SK-N-SH (cell line): ENCODE data around the gene OLFML2A. TPM values are rescaled to one million over a fixed set of nuclear protein-coding genes. Genes with fewer than 3 reads are reported as not detected.

Experiments used
- CTCF ChIA-PET: fragments of 300-600, 350-600 bp; formaldehyde crosslinking; extraction: SDS; loops from one replicate; lab custom pipeline; 2021; lab: Yijun Ruan, JAX
- POLR2A ChIA-PET: fragments of 350-600 bp; sonication (Branson Sonifier 250); formaldehyde crosslinking; extraction: SDS; loops from one replicate; lab custom pipeline; 2020; ENCODE audit warnings: antibody characterized with exemption, inconsistent platforms; lab: Yijun Ruan, JAX
- DNase-seq: peaks from one replicate; pipeline ENCODE4 v3.0.0; 2012
- H2AFZ ChIP-seq: fragments of 200-600 bp; sonication (generic); 2 replicates; pipeline ENCODE4 v1.8.1; 2016; ENCODE audit warnings: antibody characterized with exemption, mild to moderate bottlenecking, low read depth
- H3F3A ChIP-seq: fragments of 200-600 bp; sonication (generic); replicated peaks from 2 replicates; pipeline ENCODE3; 2016; ENCODE audit warnings: antibody characterized with exemption, mild to moderate bottlenecking; ENCODE audit not compliant: insufficient read depth
- H3K27ac ChIP-seq, 2 experiments: fragments of 200-500 bp in 1 of 2; fragments of 200-600 bp in 1 of 2; sonication (Bioruptor generic) in 1 of 2; sonication (generic), shearing (Covaris generic) in 1 of 2; 2 replicates each; pipeline versions ENCODE4 v1.5.1 to v1.6.1; 2014 to 2016; ENCODE audit warnings: low read depth in 2 of 2, inconsistent platforms in 1 of 2, low read length in 1 of 2, mild to moderate bottlenecking in 1 of 2, mixed read lengths in 1 of 2
- H3K27me3 ChIP-seq: fragments of 200-600 bp; sonication (generic), shearing (Covaris generic); 2 replicates; pipeline ENCODE4 v1.6.1; 2016; ENCODE audit warnings: mixed run types; ENCODE audit not compliant: insufficient read depth
- H3K36me3 ChIP-seq, 2 experiments: fragments of 200-500 bp in 1 of 2; fragments of 200-600 bp in 1 of 2; sonication (Bioruptor generic) in 1 of 2; sonication (generic) in 1 of 2; replicated peaks in 1 of 2; 2 replicates each; pipeline versions ENCODE3 to v1.5.1; 2014 to 2016; ENCODE audit warnings: low read length in 1 of 2, mild to moderate bottlenecking in 1 of 2; ENCODE audit not compliant: insufficient read depth in 2 of 2, control insufficient read depth in 1 of 2
- H3K4me1 ChIP-seq, 2 experiments: fragments of 200-500 bp in 1 of 2; fragments of 200-600 bp in 1 of 2; sonication (Bioruptor generic) in 1 of 2; sonication (generic), shearing (Covaris generic) in 1 of 2; 2 replicates each; pipeline versions ENCODE4 v1.5.1 to v1.6.1; 2014 to 2016; ENCODE audit warnings: low read depth in 1 of 2, low read length in 1 of 2, mixed run types in 1 of 2; ENCODE audit not compliant: insufficient read depth in 2 of 2, control insufficient read depth in 1 of 2
- H3K4me2 ChIP-seq: fragments of 200-600 bp; sonication (generic), shearing (Covaris generic); 2 replicates; pipeline ENCODE4 v1.6.1; 2017; ENCODE audit warnings: mixed run types
- H3K4me3 ChIP-seq, 2 experiments: fragments of 200-500 bp in 1 of 2; fragments of 200-600 bp in 1 of 2; sonication (Bioruptor generic) in 1 of 2; sonication (generic), shearing (Covaris generic) in 1 of 2; 2 replicates each; pipeline versions ENCODE4 v1.5.1 to v1.8.1; 2014 to 2016; ENCODE audit warnings: low read depth in 2 of 2, inconsistent platforms in 1 of 2, low read length in 1 of 2, mild to moderate bottlenecking in 1 of 2, mixed read lengths in 1 of 2, moderate library complexity in 1 of 2
- H3K79me2 ChIP-seq: fragments of 200-600 bp; sonication (generic); 2 replicates; pipeline ENCODE4 v1.8.1; 2017; ENCODE audit warnings: mild to moderate bottlenecking; ENCODE audit not compliant: insufficient read depth
- H3K9ac ChIP-seq: fragments of 200-600 bp; sonication (generic); 2 replicates; pipeline ENCODE4 v1.6.1; 2017; ENCODE audit warnings: mixed run types
- H3K9me2 ChIP-seq: fragments of 200-600 bp; sonication (generic); 2 replicates; pipeline ENCODE4 v1.6.1; 2017; ENCODE audit warnings: mixed run types
- H3K9me3 ChIP-seq: fragments of 200-600 bp; sonication (generic); 2 replicates; pipeline ENCODE4 v1.6.1; 2017; ENCODE audit warnings: mixed run types, mild to moderate bottlenecking, moderate library complexity
- H4K20me1 ChIP-seq: fragments of 200-600 bp; sonication (generic); 2 replicates; pipeline ENCODE4 v1.6.1; 2017; ENCODE audit warnings: mild to moderate bottlenecking, mixed run types; ENCODE audit not compliant: insufficient read depth
- CHD2 ChIP-seq: fragments of 150-350 bp; IDR thresholded peaks from 2 replicates; pipeline ENCODE4 v1.6.1; 2018; ENCODE audit warnings: low read length; ENCODE audit not compliant: partially characterized antibody
- CTCF ChIP-seq: fragments of 200-600 bp; sonication (generic); IDR thresholded peaks from 2 replicates; pipeline ENCODE4 v1.6.1; 2017; ENCODE audit warnings: antibody characterized with exemption, mild to moderate bottlenecking, moderate library complexity
- ELF1 ChIP-seq: IDR thresholded peaks from 2 replicates; pipeline ENCODE4 v1.4.0; 2012
- FOSL2 ChIP-seq: IDR thresholded peaks from 2 replicates; pipeline ENCODE4 v1.4.0; 2012; ENCODE audit warnings: low read depth, mild to moderate bottlenecking, moderate library complexity, borderline replicate concordance
- FOXJ3 ChIP-seq: sonication (generic); formaldehyde crosslinking; IDR thresholded peaks from 2 replicates; pipeline ENCODE4 v1.5.1; 2020; ENCODE audit warnings: mild to moderate bottlenecking, missing genetic modification reagents
- JUND ChIP-seq: IDR thresholded peaks from 2 replicates; pipeline ENCODE4 v1.4.0; 2012
- MXI1 ChIP-seq: IDR thresholded peaks from 2 replicates; pipeline ENCODE4 v1.6.1; 2012; ENCODE audit warnings: mild to moderate bottlenecking, low read depth, low read length, improper control_type of control experiment
- NRF1 ChIP-seq: IDR thresholded peaks from 2 replicates; pipeline ENCODE4 v1.6.1; 2012; ENCODE audit warnings: low read depth, mild to moderate bottlenecking, low read length
- PBX3 ChIP-seq: IDR thresholded peaks from 2 replicates; pipeline ENCODE4; 2012
- POLR2AphosphoS5 ChIP-seq: IDR thresholded peaks from 2 replicates; pipeline ENCODE4 v1.6.1; 2012; ENCODE audit warnings: low read depth, low read length
- RAD21 ChIP-seq: IDR thresholded peaks from 2 replicates; pipeline ENCODE4 v1.6.1; 2012; ENCODE audit warnings: mild to moderate bottlenecking, low read length
- RFX5 ChIP-seq: IDR thresholded peaks from 2 replicates; pipeline ENCODE4 v1.6.1; 2012; ENCODE audit warnings: mild to moderate bottlenecking, improper control_type of control experiment, low read length
- RXRA ChIP-seq: IDR thresholded peaks from 2 replicates; pipeline ENCODE4 v1.4.0; 2012; ENCODE audit warnings: low read depth, mild to moderate bottlenecking, borderline replicate concordance
- SIN3A ChIP-seq: IDR thresholded peaks from 2 replicates; pipeline ENCODE4 v1.6.1; 2012; ENCODE audit warnings: low read depth, mild to moderate bottlenecking, low read length, moderate library complexity, borderline replicate concordance
- TAF1 ChIP-seq: IDR thresholded peaks from 2 replicates; pipeline ENCODE4 v1.6.1; 2012; ENCODE audit warnings: low read depth, mild to moderate bottlenecking, low read length, moderate library complexity, borderline replicate concordance
- TCF12 ChIP-seq: IDR thresholded peaks from 2 replicates; pipeline ENCODE4 v1.4.0; 2012
- TEAD4 ChIP-seq: IDR thresholded peaks from 2 replicates; pipeline ENCODE4 v1.4.0; 2012; ENCODE audit warnings: mild to moderate bottlenecking, borderline replicate concordance; ENCODE audit not compliant: insufficient read depth
- USF2 ChIP-seq: fragments of 150-350 bp; IDR thresholded peaks from 2 replicates; pipeline ENCODE4 v1.6.1; 2017; ENCODE audit warnings: antibody characterized with exemption, low read length, low read depth, borderline replicate concordance
- WGBS: methylation state at CpG from one replicate; pipeline ENCODE4 v1.1.6; 2017; ENCODE audit warnings: low lambda C conversion rate; 5-methylcytosine and 5-hydroxymethylcytosine counted together
- polyA plus RNA-seq, 3 experiments: library from polyadenylated mRNA; depleted of rRNA; stranded (reverse); fragments of >200 nt; gene quantifications; 2 replicates each; pipeline ENCODE4 v1.2.3, GENCODE V29; 2012
- TF ChIP-seq, protein P1 (sequence below): IDR thresholded peaks from 2 replicates; pipeline ENCODE4 v1.4.0; 2012; ENCODE audit warnings: low read depth, borderline replicate concordance
- TF ChIP-seq, protein P2 (sequence below): IDR thresholded peaks from 2 replicates; pipeline ENCODE4 v1.4.0; 2012; ENCODE audit warnings: low read depth

Gene OLFML2A
- polyA plus RNA-seq, 1 of the 3 experiments (the other 2 are of a cell fraction) = 7.7 TPM

- Histone ChIP-seq H3K27me3 (no peaks in the 10 kb centered on the region), H2AFZ (peak overlapping the region; percentile 81; the same call in 1 of the 2 replicates), H3K9me3 (no peaks in the 10 kb centered on the region), H3K4me3 (peak overlapping the region in 1 of 2 experiments; percentile 62; a peak in 2 of 4 replicates), H4K20me1 (peaks cover 14% of the 10 kb centered on the region), H3K36me3 (peaks cover 3 to 10% of the 10 kb centered on the region in 2 experiments), H3K4me1 (peaks cover 0 to 4% of the 10 kb centered on the region in 2 experiments; a peak in 1 of 4 replicates), H3F3A (peaks cover 23% of the 10 kb centered on the region), H3K9me2 (no peaks in the 10 kb centered on the region), H3K79me2 (no peaks in the 10 kb centered on the region), H3K9ac (0 out of 2 replicates have a peak overlapping the region, but pooled peaks have one; percentile 30), H3K27ac (no peak overlapping the region), H3K4me2 (peak overlapping the region; percentile 77)
- TF ChIP-seq MXI1 = no peak
- no peak for TF ChIP-seq FOSL2
- TF ChIP-seq ELF1 = no peak
- no peak for TF ChIP-seq NRF1
- TF ChIP-seq, protein P1, sequence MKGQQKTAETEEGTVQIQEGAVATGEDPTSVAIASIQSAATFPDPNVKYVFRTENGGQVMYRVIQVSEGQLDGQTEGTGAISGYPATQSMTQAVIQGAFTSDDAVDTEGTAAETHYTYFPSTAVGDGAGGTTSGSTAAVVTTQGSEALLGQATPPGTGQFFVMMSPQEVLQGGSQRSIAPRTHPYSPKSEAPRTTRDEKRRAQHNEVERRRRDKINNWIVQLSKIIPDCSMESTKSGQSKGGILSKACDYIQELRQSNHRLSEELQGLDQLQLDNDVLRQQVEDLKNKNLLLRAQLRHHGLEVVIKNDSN = no peak
- TF ChIP-seq USF2 = no peak
- no peak for TF ChIP-seq TCF12
- no peak for TF ChIP-seq RAD21
- TF ChIP-seq PBX3 = no peak
- TF ChIP-seq CHD2 = no peak
- no peak for TF ChIP-seq TEAD4
- TF ChIP-seq, protein P2, sequence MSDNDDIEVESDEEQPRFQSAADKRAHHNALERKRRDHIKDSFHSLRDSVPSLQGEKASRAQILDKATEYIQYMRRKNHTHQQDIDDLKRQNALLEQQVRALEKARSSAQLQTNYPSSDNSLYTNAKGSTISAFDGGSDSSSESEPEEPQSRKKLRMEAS = no peak
- TF ChIP-seq TAF1 = no peak
- no peak for TF ChIP-seq FOXJ3 (CRISPR knock-in tag)
- TF ChIP-seq RFX5 = no peak
- no peak for TF ChIP-seq SIN3A
- no peak for TF ChIP-seq JUND
- TF ChIP-seq POLR2AphosphoS5 = no peak
- TF ChIP-seq CTCF = no peak
- TF ChIP-seq RXRA = no peak
- peak; percentile 14 for DNase-seq
- ChIA-PET CTCF (interaction anchor here (0.6 to 33.6 kb wide), 48 partner anchors 10 to 1217 kb away, joined by 3 to 1436 read pairs (median 5); partner anchors contain the start of genes ARPC5L, NR6A1, OLFML2A and RPL35), POLR2A (interaction anchor here (1.0 to 5.0 kb wide), 3 partner anchors 10 to 80 kb away, joined by 3 to 42 read pairs (median 12); partner anchors contain the start of genes ARPC5L, NR6A1 and RPL35)
- WGBS = 71% methylated on average over 8 of the region's 13 CpGs
Measured at GRCh38 chr9:124852121-124852828, 75.3 kb downstream of the OLFML2A start.
